ENCODE data around the gene SPATS2.

GRCh38 chr12:49397000-49397399 lies 29.7 kb downstream of the SPATS2 start:
- TF ChIP-seq CTCF (conservative IDR thresholded peaks at IDR 0.05) (no peak), ZFX (IDR thresholded peaks at IDR 0.05) (no peak)

Measured in C4-2B (cell line).